Measurements from ENCODE around the gene RPS26.
A peak's percentile ranks its signal among the peaks of the same experiment; 100 is the strongest.

Gene RPS26

DNA sequence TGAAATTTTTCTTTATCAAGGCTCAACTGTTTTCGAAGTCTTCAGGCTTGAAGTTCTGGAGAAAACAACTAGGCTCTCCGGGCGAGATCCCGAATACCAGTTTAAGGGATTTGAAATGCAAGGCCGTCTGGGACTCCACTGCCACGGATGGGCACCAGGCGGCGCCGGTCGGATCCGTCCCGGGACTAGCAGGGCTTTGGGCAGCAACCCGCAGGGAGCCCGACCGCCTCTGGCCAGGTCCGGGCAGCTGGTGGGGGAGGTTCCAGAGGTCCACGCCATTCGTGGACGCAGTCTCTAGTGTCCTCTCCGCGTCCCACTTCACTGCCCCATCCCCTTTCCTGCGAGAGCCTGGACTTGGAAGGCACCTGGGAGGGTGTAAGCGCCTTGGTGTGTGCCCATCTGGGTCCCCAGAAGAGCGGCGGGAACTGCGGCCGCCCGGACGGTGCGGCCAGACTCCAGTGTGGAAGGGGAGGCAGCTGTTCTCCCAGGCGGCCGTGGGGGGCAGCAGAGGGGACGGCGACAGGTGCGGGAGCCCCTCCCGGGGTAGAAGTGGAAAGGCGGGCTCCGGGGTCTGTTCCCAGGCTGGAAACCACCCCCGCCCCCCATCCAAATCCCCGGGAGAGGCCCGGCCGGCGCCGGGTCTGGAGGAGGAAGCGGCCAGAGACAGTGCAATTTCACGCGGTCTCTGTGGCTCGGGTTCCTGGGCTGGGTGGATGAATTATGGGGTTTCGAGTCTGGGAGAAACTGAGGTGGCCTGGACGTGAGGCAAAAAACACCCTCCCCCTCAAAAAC lies 37.4 kb downstream of the RPS26 start:
- peak; percentile 30 for DNase-seq (ENCODE audit: low read depth)

- peak; percentile 43 for DNase-seq (ENCODE audit: low read depth)
Observed at GRCh38 chr12:56079723-56080555, 38.2 kb downstream of the RPS26 start, which contains the start of gene ERBB3. ERBB3 (plus strand) TSS chr12:56080165; CDS start chr12:56080301, 136 bp downstream.

- no peak for DNase-seq (ENCODE audit: low read depth)
Observed at GRCh38 chr12:56080556-56081138, 38.9 kb downstream of the RPS26 start.

- no peak for DNase-seq (ENCODE audit: low read depth)
Observed at GRCh38 chr12:56081393-56082347, 40.0 kb downstream of the RPS26 start.

DNA sequence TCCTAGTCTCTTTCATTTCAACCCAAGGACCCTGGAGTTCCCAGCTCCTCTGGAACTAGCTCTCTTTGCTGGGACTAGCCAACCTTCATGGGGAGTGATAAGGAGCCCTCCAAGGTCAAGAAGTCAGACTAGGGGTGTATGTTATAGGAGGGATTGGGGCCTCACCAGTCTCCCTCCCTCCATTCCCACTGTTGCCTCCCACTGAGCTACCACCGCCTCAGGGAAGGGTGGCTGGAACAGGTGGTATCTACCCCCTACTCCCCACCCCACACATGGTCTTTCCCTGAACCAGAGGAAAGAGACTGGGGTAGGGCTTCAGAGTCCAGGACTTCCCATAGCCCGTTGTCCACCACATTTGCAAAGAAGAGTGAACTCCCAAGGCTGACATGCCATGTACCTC lies 40.7 kb downstream of the RPS26 start:
- DNase-seq (ENCODE audit: low read depth), result no peak

DNA sequence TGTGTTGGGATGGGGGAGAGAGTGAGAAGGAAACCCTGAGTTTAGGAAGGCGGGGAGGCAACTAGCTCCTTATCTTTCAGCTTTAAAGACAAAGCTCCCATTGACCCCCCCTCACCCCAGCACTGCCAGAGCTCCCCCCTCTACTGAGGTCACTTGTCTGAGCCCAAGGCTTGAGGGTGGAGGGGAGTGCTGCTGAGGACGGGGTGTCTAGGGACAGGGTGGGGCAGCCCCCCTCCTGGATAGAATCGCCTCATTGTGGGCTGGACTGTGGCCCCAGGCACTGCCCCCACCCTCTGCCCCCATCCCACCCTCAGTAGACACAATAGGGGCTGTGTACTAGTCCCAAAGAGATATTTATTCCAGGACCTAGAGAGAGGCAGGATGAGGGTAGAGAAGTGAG lies 41.2 kb downstream of the RPS26 start:
- no peak for DNase-seq (ENCODE audit: low read depth)

DNA sequence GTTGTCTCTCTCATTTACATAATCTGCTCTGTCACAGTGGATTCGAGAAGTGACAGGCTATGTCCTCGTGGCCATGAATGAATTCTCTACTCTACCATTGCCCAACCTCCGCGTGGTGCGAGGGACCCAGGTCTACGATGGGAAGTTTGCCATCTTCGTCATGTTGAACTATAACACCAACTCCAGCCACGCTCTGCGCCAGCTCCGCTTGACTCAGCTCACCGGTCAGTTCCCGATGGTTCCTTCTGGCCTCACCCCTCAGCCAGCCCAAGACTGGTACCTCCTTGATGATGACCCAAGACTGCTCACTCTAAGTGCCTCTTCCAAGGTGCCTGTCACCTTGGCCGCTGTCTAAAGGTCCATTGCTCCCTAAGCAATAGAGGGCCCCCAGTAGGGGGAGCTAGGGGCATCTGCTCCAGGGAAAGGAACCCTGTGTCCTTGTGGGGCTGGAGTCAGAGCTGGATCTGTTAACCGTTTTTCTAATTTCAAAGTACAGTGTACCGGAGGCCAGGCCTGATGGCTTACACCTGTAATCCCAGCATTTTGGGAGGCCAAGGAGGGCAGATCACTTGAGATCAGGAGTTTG lies 43.3 kb downstream of the RPS26 start:
- no peak for DNase-seq (ENCODE audit: low read depth)

DNA sequence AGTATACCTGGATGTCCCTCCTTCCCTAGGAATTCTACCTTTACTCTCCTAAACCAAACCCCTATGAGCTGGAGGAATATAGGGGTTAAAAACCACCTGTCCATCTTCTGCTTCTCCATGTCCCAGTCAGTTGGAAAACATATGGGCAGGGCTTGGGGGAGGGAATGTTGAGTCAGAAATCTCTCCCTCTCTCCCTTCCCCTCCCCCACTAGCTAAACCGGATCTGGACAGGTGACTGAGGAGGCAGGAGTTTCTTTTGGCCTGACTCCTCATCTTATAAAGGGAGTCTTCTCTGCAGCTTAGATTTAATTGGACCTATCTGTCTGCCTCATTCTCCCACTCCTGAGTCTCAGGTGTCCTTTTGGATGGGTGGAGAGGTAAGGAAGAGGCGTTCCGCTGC lies 44.4 kb downstream of the RPS26 start:
- no peak for DNase-seq (ENCODE audit: low read depth)

GRCh38 chr12:56086608-56087007 lies 44.9 kb downstream of the RPS26 start:
- no peak for DNase-seq (ENCODE audit: low read depth)

- no peak for DNase-seq (ENCODE audit: low read depth)
Observed at GRCh38 chr12:56087220-56087619, 45.5 kb downstream of the RPS26 start.
